Stimulated activated CD8-positive, alpha-beta memory T cell treated with anti-CD3 and anti-CD28 coated beads, Interleukin-15, amount 100 ng/mL, for 4 hours (primary cell): Measurements from ENCODE around the gene HNF1A.

Experiments
- DNase-seq, 2 donors: peaks; one replicate each; pipeline ENCODE4 v3.0.0-alpha.2; 2020; ENCODE audit warnings: low read depth in 2 of 2

HNF1A gene

DNA sequence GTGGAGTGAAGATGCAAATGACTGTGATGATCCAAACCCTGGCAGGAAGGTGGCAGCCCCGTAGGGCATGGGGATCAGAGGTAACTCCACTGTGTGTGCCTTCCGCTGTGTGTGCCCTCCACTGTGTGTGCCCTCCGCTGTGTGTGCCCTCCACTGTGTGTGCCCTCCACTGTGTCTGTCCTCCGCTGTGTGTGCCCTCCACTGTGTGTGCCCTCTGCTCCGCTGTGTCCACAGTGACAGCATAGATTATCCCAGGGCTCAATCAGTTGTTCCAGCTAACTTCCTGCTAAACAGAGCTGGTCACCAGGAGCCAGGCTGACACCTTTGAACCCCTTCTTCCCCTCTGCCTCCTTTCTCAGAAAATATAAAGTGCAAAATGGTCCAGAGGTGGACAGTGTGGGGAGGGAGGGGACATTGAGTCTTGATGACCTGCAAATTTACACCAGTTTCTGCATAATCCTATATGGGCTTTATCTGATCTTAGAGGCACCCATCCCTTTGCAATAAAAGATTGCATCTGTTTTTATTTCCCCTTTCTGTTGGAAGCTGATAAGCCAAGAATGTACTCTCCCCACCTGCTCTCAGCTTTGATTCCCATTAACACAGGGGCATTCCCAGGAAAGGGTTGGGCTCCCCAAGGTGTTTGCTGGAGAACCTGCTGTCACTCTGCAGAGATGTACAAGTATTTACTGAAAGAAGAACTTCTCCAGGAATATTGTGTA, 21.6 kb upstream of the HNF1A start:
- DNase-seq = no peak

DNA sequence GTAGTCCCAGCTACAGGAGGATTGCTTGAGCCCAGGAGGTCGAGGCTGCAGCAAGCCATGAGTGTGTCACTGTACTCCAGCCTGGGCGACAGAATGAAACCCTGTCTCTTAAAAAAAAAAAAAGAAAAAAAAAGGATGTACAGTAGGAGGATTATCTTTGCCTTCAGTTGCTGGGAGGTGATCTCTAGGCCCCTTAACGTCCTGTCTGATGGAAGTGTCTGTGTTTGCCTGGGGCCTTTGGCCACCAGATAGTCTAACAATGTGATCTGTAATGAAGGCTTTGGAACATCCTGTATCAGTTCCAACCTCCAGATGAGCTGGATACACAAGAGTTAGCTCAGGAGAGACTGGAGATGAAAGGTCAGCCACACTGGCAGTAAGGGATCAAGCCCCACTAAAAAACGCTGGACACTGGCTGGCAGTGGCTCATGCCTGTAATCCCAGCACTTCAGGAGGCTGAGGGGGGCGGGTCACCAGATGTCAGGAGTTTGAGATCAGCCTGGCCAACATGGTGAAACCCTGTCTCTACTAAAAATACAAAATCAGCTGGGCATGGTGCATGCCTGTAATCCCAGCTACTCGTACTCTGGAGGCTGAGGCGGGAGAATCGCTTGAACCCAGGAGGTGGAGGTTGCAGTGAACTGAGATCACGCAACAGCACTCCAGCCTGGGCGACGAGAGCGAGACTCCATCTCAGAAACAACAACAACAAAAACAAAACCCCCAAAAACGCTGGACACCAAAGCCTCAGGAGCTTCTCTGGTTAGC, 19.0 kb upstream of the HNF1A start:
- DNase-seq = no peak

GRCh38 chr12:120960657-120961056, 17.7 kb upstream of the HNF1A start:
- no peak for DNase-seq

GRCh38 chr12:120961604-120962531, 16.5 kb upstream of the HNF1A start:
- no peak for DNase-seq

DNA sequence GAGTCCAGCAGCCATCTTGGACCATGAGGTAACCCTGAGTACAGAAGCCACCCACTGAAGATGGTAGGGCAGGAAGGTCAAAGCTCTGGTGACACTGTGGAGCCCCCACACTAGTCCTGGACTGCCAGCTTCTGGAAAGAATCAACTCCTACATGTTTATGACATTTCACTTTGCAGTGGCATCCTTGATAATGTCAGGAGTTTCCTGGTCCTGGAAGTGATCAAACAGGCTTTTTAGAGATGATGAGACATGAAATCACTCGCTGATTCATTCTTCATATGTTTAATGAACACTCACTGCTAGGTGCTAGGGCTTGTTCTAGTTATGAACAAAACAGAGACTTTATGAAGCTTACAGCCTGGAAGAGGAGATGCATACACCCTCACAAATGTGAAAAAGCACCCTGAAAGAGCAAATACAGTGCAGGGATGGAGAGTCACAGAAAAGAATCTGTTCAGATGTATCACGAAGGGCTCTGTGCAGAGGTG, 15.8 kb upstream of the HNF1A start:
- no peak for DNase-seq

GRCh38 chr12:120964298-120964697, 14.0 kb upstream of the HNF1A start:
- DNase-seq = no peak

DNA sequence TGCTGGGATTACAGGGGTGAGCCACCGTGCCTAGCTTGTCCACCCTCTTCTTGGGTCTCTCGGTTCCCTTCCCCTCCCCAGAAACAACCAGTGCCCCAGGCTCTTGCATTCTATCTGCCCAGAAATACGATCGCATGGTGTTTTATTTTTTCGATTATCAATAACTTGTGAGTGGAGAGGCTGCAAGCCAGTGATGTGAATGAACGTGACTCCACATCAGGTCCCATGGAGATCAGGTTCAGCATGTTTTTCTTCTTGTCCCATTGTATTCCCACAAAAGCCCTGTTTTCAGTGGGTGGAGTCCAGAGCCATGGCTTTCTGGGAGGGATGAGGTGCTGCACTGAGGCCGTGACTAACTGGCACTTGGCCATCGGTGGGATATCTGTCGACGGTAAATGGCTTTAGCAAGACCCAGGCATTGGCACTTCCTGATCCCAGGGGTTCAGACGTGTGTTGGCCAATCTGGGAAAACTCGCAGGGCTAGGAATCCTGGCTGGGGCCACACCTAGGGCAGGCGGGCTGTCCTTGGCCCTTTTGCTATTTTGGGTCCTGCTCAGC, 12.7 kb upstream of the HNF1A start:
- no peak for DNase-seq

- no peak for DNase-seq
Observed at GRCh38 chr12:120970310-120970709, 8.0 kb upstream of the HNF1A start.

- DNase-seq = no peak
Observed at GRCh38 chr12:120971299-120972180, 6.8 kb upstream of the HNF1A start.

- DNase-seq = no peak
Observed at GRCh38 chr12:120972870-120973543, 5.3 kb upstream of the HNF1A start.

DNA sequence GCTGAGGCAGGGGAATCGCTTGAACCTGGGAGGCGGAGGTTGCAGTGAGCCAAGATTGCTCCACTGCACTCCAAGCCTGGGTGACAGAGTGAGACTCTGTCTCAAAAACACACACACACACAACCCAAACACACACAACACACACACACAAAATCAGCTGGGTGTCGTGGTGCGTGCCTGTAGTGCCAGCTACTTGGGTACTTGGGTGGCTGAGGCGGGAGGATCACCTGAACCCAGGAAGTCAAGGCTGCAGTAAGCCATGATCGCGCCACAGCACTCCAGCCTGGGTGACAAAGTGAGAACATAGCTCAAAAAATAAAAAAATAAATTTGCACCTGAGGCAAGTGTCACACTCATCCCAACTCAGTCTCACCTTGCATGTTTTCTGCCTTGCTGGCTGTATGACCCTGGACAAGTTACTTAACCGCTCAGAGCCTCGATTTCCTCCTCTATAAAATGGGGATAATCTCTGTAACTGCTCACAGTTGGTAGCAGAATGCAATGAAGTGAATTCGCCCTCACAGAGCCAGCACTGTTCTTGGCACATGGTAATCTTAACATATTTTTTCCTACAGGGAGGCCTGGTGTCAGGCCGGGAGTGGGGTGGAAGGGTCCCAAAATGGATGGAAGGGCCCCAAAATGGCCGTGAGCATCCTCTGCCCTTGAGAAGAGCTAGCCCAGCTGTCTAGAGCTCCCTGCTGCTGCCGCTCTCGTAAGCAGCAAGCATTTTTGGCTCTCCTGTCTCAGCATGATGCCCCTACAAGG, 630 bp upstream of the HNF1A start:
- no peak for DNase-seq

DNA sequence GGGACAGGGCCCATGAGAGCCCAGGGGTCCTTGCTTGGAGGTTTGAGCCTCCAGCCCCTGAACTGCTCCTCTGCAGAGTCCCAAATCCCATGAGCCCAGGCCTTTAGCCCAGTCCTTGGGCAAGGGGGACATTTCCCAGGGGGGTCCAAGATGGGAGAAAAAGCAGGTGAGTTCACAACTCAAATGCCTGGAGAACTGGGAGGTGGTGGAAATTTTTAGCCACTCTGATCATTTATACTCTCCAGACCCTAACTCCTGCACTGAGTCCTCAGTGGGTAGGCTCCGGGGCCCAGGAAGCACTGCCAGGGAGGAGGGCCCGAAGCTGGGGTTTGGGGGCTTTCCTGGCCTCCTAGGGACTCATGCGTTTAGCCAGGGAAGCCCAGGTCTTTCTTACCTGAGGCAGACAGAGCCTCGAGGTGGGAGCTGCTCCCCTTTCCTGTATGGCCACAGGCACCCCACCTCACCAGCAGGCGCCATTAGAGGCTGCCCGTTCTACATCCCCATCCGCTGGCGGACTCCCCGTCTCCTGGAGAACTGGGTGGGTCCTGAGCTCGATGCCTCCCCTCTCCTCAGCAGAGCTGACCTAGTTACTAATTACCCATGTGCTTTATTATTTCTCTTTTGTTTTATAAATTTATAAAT, 998 bp downstream of the HNF1A start:
- no peak for DNase-seq

- no peak for DNase-seq
Observed at GRCh38 chr12:120979862-120980696, 1.7 kb downstream of the HNF1A start.

DNA sequence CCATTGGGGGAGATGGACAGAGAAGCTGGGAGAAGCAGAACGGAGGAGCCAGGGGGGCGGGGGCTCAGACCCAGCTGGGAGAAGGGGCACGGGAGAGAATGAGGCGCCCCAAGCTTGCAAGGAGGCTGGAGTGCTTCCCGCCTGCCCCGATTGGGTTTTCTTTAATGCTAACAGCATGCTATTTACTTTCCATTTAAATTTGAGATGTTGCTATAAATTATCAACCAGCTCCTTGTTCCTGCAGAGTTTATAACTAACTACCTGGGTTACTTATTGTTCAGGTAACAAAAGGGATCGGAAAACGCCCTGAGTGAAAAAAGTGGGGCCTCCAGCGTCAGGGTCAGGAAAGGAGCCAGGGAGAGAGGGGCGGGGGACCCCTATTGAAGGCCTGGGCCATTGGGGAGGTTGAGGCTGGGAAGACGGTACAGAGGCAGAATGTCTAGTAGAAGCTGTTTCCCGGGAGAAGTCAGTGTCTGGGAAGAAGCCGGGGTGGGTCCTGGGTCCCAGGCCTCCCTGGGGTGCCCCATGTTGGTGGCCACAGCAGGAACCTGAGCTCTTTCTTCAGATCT, 2.5 kb downstream of the HNF1A start:
- no peak for DNase-seq

- DNase-seq = no peak
Observed at GRCh38 chr12:120981407-120981941, 3.1 kb downstream of the HNF1A start.

GRCh38 chr12:120982659-120983058, 4.3 kb downstream of the HNF1A start:
- DNase-seq = no peak

GRCh38 chr12:120983759-120984158, 5.4 kb downstream of the HNF1A start:
- no peak for DNase-seq
